ENCODE results near the gene ERCC4.
"Not testable (repeated sequence)": the region's sequence is repeated elsewhere in the genome, so short reads cannot be mapped to it uniquely, and the experiment has no call there.

The ERCC4 gene

GRCh38 chr16:13919683-13920509, at the start of gene ERCC4:
Gene ERCC4 (plus strand): TSS chr16:13920154. CDS start chr16:13920166, 12 bp downstream.
- peak; percentile 99 for DNase-seq

- no peak for DNase-seq
Observed at GRCh38 chr16:13873835-13874438, 46.0 kb upstream of the ERCC4 start.

- no peak for DNase-seq
Observed at GRCh38 chr16:13875614-13876284, 44.2 kb upstream of the ERCC4 start.

GRCh38 chr16:13883276-13883675, 36.7 kb upstream of the ERCC4 start:
- no peak for DNase-seq

GRCh38 chr16:13883881-13884280, 36.1 kb upstream of the ERCC4 start:
- no peak for DNase-seq

GRCh38 chr16:13885700-13886099, 34.3 kb upstream of the ERCC4 start:
- DNase-seq, result no peak

GRCh38 chr16:13886608-13887007, 33.3 kb upstream of the ERCC4 start:
- no peak for DNase-seq

- not testable (repeated sequence) for DNase-seq
Observed at GRCh38 chr16:13889323-13889722, 30.6 kb upstream of the ERCC4 start.

GRCh38 chr16:13892301-13892700, 27.7 kb upstream of the ERCC4 start:
- DNase-seq, result no peak

- no peak for DNase-seq
Observed at GRCh38 chr16:13895516-13895915, 24.4 kb upstream of the ERCC4 start.

GRCh38 chr16:13896543-13897182, 23.3 kb upstream of the ERCC4 start:
- DNase-seq, result no peak

GRCh38 chr16:13897806-13898205, 22.1 kb upstream of the ERCC4 start:
- DNase-seq, result no peak

- no peak for DNase-seq
Observed at GRCh38 chr16:13898233-13898632, 21.7 kb upstream of the ERCC4 start.

GRCh38 chr16:13902052-13902451, 17.9 kb upstream of the ERCC4 start:
- no peak for DNase-seq

- DNase-seq, result no peak
Observed at GRCh38 chr16:13902677-13903076, 17.3 kb upstream of the ERCC4 start.

- DNase-seq, result no peak
Observed at GRCh38 chr16:13904179-13904691, 15.7 kb upstream of the ERCC4 start.

GRCh38 chr16:13904822-13905221, 15.1 kb upstream of the ERCC4 start:
- DNase-seq, result not testable (repeated sequence)

GRCh38 chr16:13906168-13907089, 13.5 kb upstream of the ERCC4 start:
- DNase-seq, result no peak

- DNase-seq, result no peak
Observed at GRCh38 chr16:13907431-13907830, 12.5 kb upstream of the ERCC4 start.

- no peak for DNase-seq
Observed at GRCh38 chr16:13909069-13909468, 10.9 kb upstream of the ERCC4 start.

GRCh38 chr16:13909872-13910303, 10.1 kb upstream of the ERCC4 start:
- DNase-seq, result no peak

GRCh38 chr16:13911306-13911705, 8.6 kb upstream of the ERCC4 start:
- no peak for DNase-seq

All from activated CD8-positive, alpha-beta memory T cell treated with anti-CD3 and anti-CD28 coated beads, Interleukin-2, amount 50 U/mL, for 4 hours (primary cell).